ENCODE data around the gene ART1. TPM values are rescaled to one million over a fixed set of nuclear protein-coding genes. Genes with fewer than 3 reads are reported as not detected.
"Not testable (repeated sequence)": the region's sequence is repeated elsewhere in the genome, so short reads cannot be mapped to it uniquely, and the experiment has no call there.

The ART1 gene
- not detected in 2 replicates for total RNA-seq

- intact Hi-C loops (cut with micrococcal nuclease), result no loop called here
- Mint-ChIP-seq H3K27ac (no peak within 1 kb of the TSS), H3K4me1 (ENCODE audit: low read depth) (peaks cover 5% of the 10 kb centered on the region), H3K4me3 (ENCODE audit: low read depth) (no peak within 1 kb of the TSS), H3K27me3 (ENCODE audit: low read depth) (peaks cover 53% of the 10 kb centered on the region), H3K36me3 (ENCODE audit: low read depth) (no peaks in the 10 kb centered on the region), H3K9me3 (no peaks in the 10 kb centered on the region)
- DNase-seq (ENCODE audit: low spot score), result no peak
Measured at GRCh38 chr11:3644817-3645235, at the start of gene ART1. ART1 (plus strand) TSS chr11:3645128; CDS start chr11:3659214, 14,086 bp downstream.

GRCh38 chr11:3597743-3598142, 47.2 kb upstream of the ART1 start:
- H3K36me3 Mint-ChIP-seq (ENCODE audit: low read depth); DNase-seq (ENCODE audit: low spot score); H3K27me3 Mint-ChIP-seq (ENCODE audit: low read depth); intact Hi-C loops (cut with micrococcal nuclease); H3K9me3 Mint-ChIP-seq; H3K27ac Mint-ChIP-seq; H3K4me1 Mint-ChIP-seq (ENCODE audit: low read depth); H3K4me3 Mint-ChIP-seq (ENCODE audit: low read depth): not testable (repeated sequence)

GRCh38 chr11:3600201-3600600, 44.7 kb upstream of the ART1 start:
- H3K4me1 Mint-ChIP-seq (ENCODE audit: low read depth); H3K36me3 Mint-ChIP-seq (ENCODE audit: low read depth); H3K9me3 Mint-ChIP-seq; H3K4me3 Mint-ChIP-seq (ENCODE audit: low read depth); H3K27ac Mint-ChIP-seq; intact Hi-C loops (cut with micrococcal nuclease); DNase-seq (ENCODE audit: low spot score); H3K27me3 Mint-ChIP-seq (ENCODE audit: low read depth): not testable (repeated sequence)

- H3K36me3 Mint-ChIP-seq (ENCODE audit: low read depth), result no peaks in the 10 kb centered on the region
Measured at GRCh38 chr11:3604167-3604566, 40.8 kb upstream of the ART1 start.

GRCh38 chr11:3605283-3605662, 39.7 kb upstream of the ART1 start:
- no peak for DNase-seq (ENCODE audit: low spot score)
- Mint-ChIP-seq H3K27ac (no peak overlapping the region), H3K4me1 (ENCODE audit: low read depth) (no peaks in the 10 kb centered on the region), H3K36me3 (ENCODE audit: low read depth) (no peaks in the 10 kb centered on the region), H3K9me3 (no peaks in the 10 kb centered on the region), H3K27me3 (ENCODE audit: low read depth) (peaks cover 4% of the 10 kb centered on the region), H3K4me3 (ENCODE audit: low read depth) (no peak overlapping the region)
- intact Hi-C loops (cut with micrococcal nuclease), result no loop called here

More at GRCh38 chr11:3604167-3604566, 40.8 kb upstream of the ART1 start:
- DNase-seq (ENCODE audit: low spot score), result no peak
- Mint-ChIP-seq H3K4me3 (ENCODE audit: low read depth) (no peak overlapping the region), H3K4me1 (ENCODE audit: low read depth) (no peaks in the 10 kb centered on the region), H3K27me3 (ENCODE audit: low read depth) (peaks cover 4% of the 10 kb centered on the region), H3K9me3 (no peaks in the 10 kb centered on the region), H3K27ac (no peak overlapping the region)
- intact Hi-C loops (cut with micrococcal nuclease), result no loop called here

GRCh38 chr11:3605771-3606203, 39.1 kb upstream of the ART1 start:
- Mint-ChIP-seq H3K4me3 (ENCODE audit: low read depth) (no peak overlapping the region), H3K27me3 (ENCODE audit: low read depth) (peaks cover 4% of the 10 kb centered on the region), H3K36me3 (ENCODE audit: low read depth) (no peaks in the 10 kb centered on the region), H3K4me1 (ENCODE audit: low read depth) (no peaks in the 10 kb centered on the region), H3K27ac (no peak overlapping the region), H3K9me3 (no peaks in the 10 kb centered on the region)
- intact Hi-C loops (cut with micrococcal nuclease), result no loop called here
- no peak for DNase-seq (ENCODE audit: low spot score)

- H3K9me3 Mint-ChIP-seq, result peaks cover 9% of the 10 kb centered on the region
- peaks cover 4% of the 10 kb centered on the region for H3K27me3 Mint-ChIP-seq (ENCODE audit: low read depth)
- no peaks in the 10 kb centered on the region for H3K36me3 Mint-ChIP-seq (ENCODE audit: low read depth)
- no peak overlapping the region for H3K4me3 Mint-ChIP-seq (ENCODE audit: low read depth)
- no peak overlapping the region for H3K27ac Mint-ChIP-seq
- peaks cover 9% of the 10 kb centered on the region for H3K4me1 Mint-ChIP-seq (ENCODE audit: low read depth)
- DNase-seq (ENCODE audit: low spot score), result no peak
- intact Hi-C loops (cut with micrococcal nuclease), result loop anchor here (10.0 kb wide), 1 partner anchor 155 kb away; no protein-coding TSS in a partner anchor
Measured at GRCh38 chr11:3609416-3610265, 35.3 kb upstream of the ART1 start.

- intact Hi-C loops (cut with micrococcal nuclease), result loop anchor here (10.0 kb wide), 1 partner anchor 156 kb away; no protein-coding TSS in a partner anchor
- peaks cover 2% of the 10 kb centered on the region for H3K27me3 Mint-ChIP-seq (ENCODE audit: low read depth)
- H3K27ac Mint-ChIP-seq, result no peak overlapping the region
- H3K4me1 Mint-ChIP-seq (ENCODE audit: low read depth), result peaks cover 15% of the 10 kb centered on the region
- peaks cover 9% of the 10 kb centered on the region for H3K9me3 Mint-ChIP-seq
- DNase-seq (ENCODE audit: low spot score), result no peak
- H3K4me3 Mint-ChIP-seq (ENCODE audit: low read depth), result no peak overlapping the region
- H3K36me3 Mint-ChIP-seq (ENCODE audit: low read depth), result no peaks in the 10 kb centered on the region
Measured at GRCh38 chr11:3610846-3611245, 34.1 kb upstream of the ART1 start.

GRCh38 chr11:3611976-3612678, 32.8 kb upstream of the ART1 start:
- peaks cover 9% of the 10 kb centered on the region for H3K9me3 Mint-ChIP-seq
- no peak overlapping the region for H3K27ac Mint-ChIP-seq
- H3K4me1 Mint-ChIP-seq (ENCODE audit: low read depth), result peaks cover 15% of the 10 kb centered on the region
- H3K27me3 Mint-ChIP-seq (ENCODE audit: low read depth), result peaks cover 2% of the 10 kb centered on the region
- intact Hi-C loops (cut with micrococcal nuclease), result loop anchor here (10.0 kb wide), 1 partner anchor 157 kb away; no protein-coding TSS in a partner anchor
- no peak overlapping the region for H3K4me3 Mint-ChIP-seq (ENCODE audit: low read depth)
- no peaks in the 10 kb centered on the region for H3K36me3 Mint-ChIP-seq (ENCODE audit: low read depth)
- no peak for DNase-seq (ENCODE audit: low spot score)

GRCh38 chr11:3613998-3614741, 30.8 kb upstream of the ART1 start:
- H3K9me3 Mint-ChIP-seq, result peaks cover 9% of the 10 kb centered on the region
- H3K27ac Mint-ChIP-seq, result peak overlapping the region; percentile 34
- no peak for DNase-seq (ENCODE audit: low spot score)
- H3K36me3 Mint-ChIP-seq (ENCODE audit: low read depth), result no peaks in the 10 kb centered on the region
- no peaks in the 10 kb centered on the region for H3K27me3 Mint-ChIP-seq (ENCODE audit: low read depth)
- peaks cover 15% of the 10 kb centered on the region for H3K4me1 Mint-ChIP-seq (ENCODE audit: low read depth)
- intact Hi-C loops (cut with micrococcal nuclease), result loop anchor here (10.0 kb wide), 1 partner anchor 159 kb away; no protein-coding TSS in a partner anchor
- H3K4me3 Mint-ChIP-seq (ENCODE audit: low read depth), result no peak overlapping the region

- H3K4me1 Mint-ChIP-seq (ENCODE audit: low read depth), result peaks cover 15% of the 10 kb centered on the region
- H3K36me3 Mint-ChIP-seq (ENCODE audit: low read depth), result no peaks in the 10 kb centered on the region
- H3K4me3 Mint-ChIP-seq (ENCODE audit: low read depth), result no peak overlapping the region
- H3K9me3 Mint-ChIP-seq, result peaks cover 9% of the 10 kb centered on the region
- DNase-seq (ENCODE audit: low spot score), result peak; percentile 38
- intact Hi-C loops (cut with micrococcal nuclease), result loop anchor here (10.0 kb wide), 1 partner anchor 160 kb away; no protein-coding TSS in a partner anchor
- H3K27ac Mint-ChIP-seq, result peak overlapping the region; percentile 34
- no peaks in the 10 kb centered on the region for H3K27me3 Mint-ChIP-seq (ENCODE audit: low read depth)
Measured at GRCh38 chr11:3614742-3615171, 30.2 kb upstream of the ART1 start.

GRCh38 chr11:3615998-3616397, 28.9 kb upstream of the ART1 start:
- DNase-seq (ENCODE audit: low spot score), result no peak
- intact Hi-C loops (cut with micrococcal nuclease), result loop anchor here (10.0 kb wide), 1 partner anchor 161 kb away; no protein-coding TSS in a partner anchor
- H3K4me1 Mint-ChIP-seq (ENCODE audit: low read depth), result peaks cover 15% of the 10 kb centered on the region
- H3K4me3 Mint-ChIP-seq (ENCODE audit: low read depth), result no peak overlapping the region
- no peaks in the 10 kb centered on the region for H3K27me3 Mint-ChIP-seq (ENCODE audit: low read depth)
- H3K9me3 Mint-ChIP-seq, result peaks cover 9% of the 10 kb centered on the region
- no peaks in the 10 kb centered on the region for H3K36me3 Mint-ChIP-seq (ENCODE audit: low read depth)
- no peak overlapping the region for H3K27ac Mint-ChIP-seq
